Pancreas (tissue), 10 donors: Measurements from ENCODE around the gene VSNL1. TPM values are rescaled to one million over a fixed set of nuclear protein-coding genes. Genes with fewer than 3 reads are reported as not detected.

Source experiments
- ATAC-seq, 4 donors: fragments of 200-7000 bp; cut with Tn5 transposase; one replicate each; pipeline versions ENCODE4 v1.8.0 to v1.9.1; 2020; ENCODE audit warnings: mild to moderate bottlenecking in 4 of 4, moderate library complexity in 4 of 4
- DNase-seq, 6 donors: peaks; one replicate each; pipeline ENCODE4 v3.0.0-alpha.2; 2020
- FAIRE-seq: peaks from 2 replicates; lab custom pipeline; 2012; peaks lifted over from hg19 to GRCh38; lab: Jason Lieb, UNC
- H3K27ac ChIP-seq, 4 donors: fragments of 200-600 bp; sonication (generic); 1 replicate in 3 of 4; 2 replicates in 1 of 4; pipeline versions ENCODE4 v1.5.0 to v1.8.0; 2020
- H3K27me3 ChIP-seq, 4 donors: fragments of 200-600 bp; one replicate each; pipeline ENCODE4 v1.8.0; 2021
- H3K36me3 ChIP-seq, 3 donors: fragments of 200-600 bp; sonication (generic) in 1 of 3; one replicate each; pipeline versions ENCODE4 v1.5.0 to v1.8.0; 2020 to 2021
- H3K4me1 ChIP-seq, 3 donors: fragments of 200-600 bp; one replicate each; pipeline ENCODE4 v1.8.0; 2021
- H3K4me3 ChIP-seq, 4 donors: fragments of 200-600 bp; sonication (generic) in 2 of 4; one replicate each; pipeline versions ENCODE4 v1.5.0 to v1.8.0; 2020 to 2021
- H3K9me3 ChIP-seq, 4 donors: fragments of 200-600 bp; one replicate each; pipeline ENCODE4 v1.8.0; 2021
- WGBS, 2 donors: extraction: QIAGEN DNeasy Blood & Tissue Kit; methylation state at CpG; one replicate each; pipeline ENCODE4 v1.1.7; 2013; 5-methylcytosine and 5-hydroxymethylcytosine counted together
- intact Hi-C, 3 donors: fragments of 100-400 bp; cut with DNase I; formaldehyde crosslinking; loops; one replicate each; pipeline versions ENCODE4 v1.11.1 to v1.14.2; 2022
- polyA plus RNA-seq, 2 donors: library from polyadenylated mRNA; stranded (reverse); fragments of 200-250 nt; gene quantifications; one replicate each; pipeline ENCODE4 v1.2.3, GENCODE V29; 2013
- total RNA-seq, 6 donors: library from RNA; stranded (reverse); fragmentation: NEBNext Ultra II Directional in 4 of 6; extraction: Animal tissue kit (Norgen Biotek cat#: 25700) in 4 of 6; gene quantifications; one replicate each; pipeline versions ENCODE4 v1.2.1 to v1.2.4, GENCODE V29; 2021 to 2023
- TF ChIP-seq, protein P1 (sequence below), 4 donors: fragments of 200-600 bp; sonication (generic) in 3 of 4; IDR thresholded peaks; one replicate each; pipeline versions ENCODE4 v1.5.0 to v1.8.0; 2021; ENCODE audit warnings: antibody characterized with exemption in 4 of 4
- donor health status: healthy with polysubstance abuse.
- donor health status: DM: no; HTN: no; CAD: no; lungs with moderate emphysema.
- donor health status: DM: no; HTN: no; CAD: no.
- donor health status: control.
- donor health status: control.
- donor health status: Bipolar disorder and iron deficiency.
- donor health status: DM: yes; HTN: yes; CAD: no.
- donor health status: DM: no; HTN: no; CAD: no.
- donor health status: DM: no; HTN: no; CAD: no.
- donor health status: DM: yes; HTN: yes; CAD: no.

The VSNL1 gene
- total and polyA plus RNA-seq, 8 donors, result 0.09 to 2.6 (median 0.56) TPM

GRCh38 chr2:17576802-17577201, 36.3 kb downstream of the VSNL1 start:
- ATAC-seq (no peak), FAIRE-seq (no peak), DNase-seq (no peak)
- no peaks in the 10 kb centered on the region for H3K36me3 ChIP-seq
- TF ChIP-seq, protein P1, sequence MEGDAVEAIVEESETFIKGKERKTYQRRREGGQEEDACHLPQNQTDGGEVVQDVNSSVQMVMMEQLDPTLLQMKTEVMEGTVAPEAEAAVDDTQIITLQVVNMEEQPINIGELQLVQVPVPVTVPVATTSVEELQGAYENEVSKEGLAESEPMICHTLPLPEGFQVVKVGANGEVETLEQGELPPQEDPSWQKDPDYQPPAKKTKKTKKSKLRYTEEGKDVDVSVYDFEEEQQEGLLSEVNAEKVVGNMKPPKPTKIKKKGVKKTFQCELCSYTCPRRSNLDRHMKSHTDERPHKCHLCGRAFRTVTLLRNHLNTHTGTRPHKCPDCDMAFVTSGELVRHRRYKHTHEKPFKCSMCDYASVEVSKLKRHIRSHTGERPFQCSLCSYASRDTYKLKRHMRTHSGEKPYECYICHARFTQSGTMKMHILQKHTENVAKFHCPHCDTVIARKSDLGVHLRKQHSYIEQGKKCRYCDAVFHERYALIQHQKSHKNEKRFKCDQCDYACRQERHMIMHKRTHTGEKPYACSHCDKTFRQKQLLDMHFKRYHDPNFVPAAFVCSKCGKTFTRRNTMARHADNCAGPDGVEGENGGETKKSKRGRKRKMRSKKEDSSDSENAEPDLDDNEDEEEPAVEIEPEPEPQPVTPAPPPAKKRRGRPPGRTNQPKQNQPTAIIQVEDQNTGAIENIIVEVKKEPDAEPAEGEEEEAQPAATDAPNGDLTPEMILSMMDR (IDR thresholded peaks at IDR 0.05), result no peak
- 31 to 38% methylated on average over 1 of the region's 1 CpG for WGBS, 2 donors
- H3K4me3 ChIP-seq, result no peak overlapping the region
- intact Hi-C loops, result no loop called here
- no peak overlapping the region for H3K27ac ChIP-seq
- H3K9me3 ChIP-seq, result no peaks in the 10 kb centered on the region
- no peaks in the 10 kb centered on the region for H3K4me1 ChIP-seq
- no peaks in the 10 kb centered on the region for H3K27me3 ChIP-seq

DNA sequence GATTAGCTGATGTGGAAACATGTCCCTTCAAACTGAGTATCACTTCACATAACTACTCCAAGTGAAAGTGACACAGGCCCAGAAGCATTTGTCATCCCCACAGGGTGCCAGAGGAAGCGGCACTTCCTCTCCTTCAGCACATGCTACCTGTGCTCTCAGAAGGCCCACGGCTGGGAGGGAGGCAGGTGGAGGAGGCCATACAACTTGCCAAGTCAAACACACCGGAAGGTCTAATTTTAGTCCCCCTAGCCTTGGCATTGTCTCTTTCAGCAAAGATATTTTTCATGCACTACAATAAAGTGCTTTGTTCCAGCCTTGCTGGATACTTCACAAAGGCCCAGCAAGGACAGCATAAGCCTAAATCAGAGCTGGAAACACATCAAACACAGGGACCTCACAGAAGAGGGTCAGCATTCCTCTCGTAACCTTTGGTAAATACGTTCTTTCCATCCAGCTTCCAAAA, 38.0 kb downstream of the VSNL1 start:
- Histone ChIP-seq H3K9me3 (no peaks in the 10 kb centered on the region), H3K4me3 (no peak overlapping the region), H3K4me1 (no peaks in the 10 kb centered on the region), H3K27ac (no peak overlapping the region), H3K36me3 (no peaks in the 10 kb centered on the region), H3K27me3 (no peaks in the 10 kb centered on the region)
- peak in 3 of 4 donors; percentile 60 to 85 (median 78) for ATAC-seq
- DNase-seq, result peak in 2 of 6 donors; percentile 13 to 21
- 26 to 27% methylated on average over 5 of the region's 5 CpGs for WGBS, 2 donors
- no peak for FAIRE-seq
- TF ChIP-seq, protein P1 (IDR thresholded peaks at IDR 0.05), result no peak
- intact Hi-C loops, result no loop called here

GRCh38 chr2:17579605-17580318, 39.3 kb downstream of the VSNL1 start:
- H3K4me1 ChIP-seq, result no peaks in the 10 kb centered on the region
- ATAC-seq, result peak in 1 of 4 donors; percentile 39
- intact Hi-C loops, result no loop called here
- no peak for DNase-seq
- H3K4me3 ChIP-seq, result no peak overlapping the region
- no peak overlapping the region for H3K27ac ChIP-seq
- 77 to 88% methylated on average over 3 of the region's 3 CpGs for WGBS, 2 donors
- TF ChIP-seq, protein P1 (IDR thresholded peaks at IDR 0.05), result no peak
- no peaks in the 10 kb centered on the region for H3K36me3 ChIP-seq
- FAIRE-seq, result no peak
- H3K27me3 ChIP-seq, result no peaks in the 10 kb centered on the region
- H3K9me3 ChIP-seq, result no peaks in the 10 kb centered on the region

DNA sequence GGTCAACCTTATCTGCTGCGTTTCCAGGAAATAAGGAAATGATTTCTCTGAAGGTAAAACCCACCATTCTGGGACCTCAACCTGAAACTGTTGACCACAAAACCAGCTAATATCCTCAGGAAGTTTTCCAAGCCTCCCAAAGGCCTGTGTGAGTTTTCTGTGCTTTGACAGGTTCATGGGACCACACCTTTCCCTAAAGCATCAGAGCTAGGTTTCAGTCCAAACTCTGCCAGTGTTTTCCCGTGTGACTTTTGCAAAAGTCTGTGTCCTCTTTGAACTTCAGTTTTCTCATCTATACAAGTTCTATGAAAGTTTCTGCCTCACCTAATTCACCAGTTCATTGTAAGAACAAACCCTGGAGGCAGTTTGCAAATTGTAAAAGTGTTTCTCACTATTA, 39.8 kb downstream of the VSNL1 start:
- no peaks in the 10 kb centered on the region for H3K27me3 ChIP-seq
- intact Hi-C loops, result no loop called here
- 75 to 82% methylated on average over 2 of the region's 2 CpGs for WGBS, 2 donors
- DNase-seq, result no peak
- no peaks in the 10 kb centered on the region for H3K36me3 ChIP-seq
- no peaks in the 10 kb centered on the region for H3K9me3 ChIP-seq
- H3K4me1 ChIP-seq, result no peaks in the 10 kb centered on the region
- H3K4me3 ChIP-seq, result no peak overlapping the region
- no peak overlapping the region for H3K27ac ChIP-seq
- no peak for ATAC-seq
- TF ChIP-seq, protein P1 (IDR thresholded peaks at IDR 0.05), result no peak
- no peak for FAIRE-seq

DNA sequence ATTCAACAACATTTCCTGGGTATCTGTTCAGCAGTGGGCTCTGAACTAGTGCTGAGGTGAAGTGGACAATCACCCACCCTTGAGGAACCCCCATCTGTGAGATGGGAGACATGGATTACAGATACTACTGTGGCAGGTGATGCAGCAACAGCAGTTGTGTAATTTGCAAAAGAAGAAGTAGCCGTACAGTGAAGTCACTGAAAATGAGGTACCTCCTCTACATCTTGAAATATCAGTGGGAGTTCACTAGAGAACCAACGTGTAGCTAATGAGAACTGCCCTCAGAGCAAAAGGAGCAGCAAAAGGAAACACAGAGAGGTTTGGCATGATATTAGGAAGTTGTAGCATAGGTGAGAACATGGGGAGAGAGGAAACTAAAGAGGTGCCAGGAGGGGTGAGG, 41.3 kb downstream of the VSNL1 start:
- Histone ChIP-seq H3K9me3 (no peaks in the 10 kb centered on the region), H3K27ac (no peak overlapping the region), H3K36me3 (no peaks in the 10 kb centered on the region), H3K4me3 (no peak overlapping the region), H3K4me1 (no peaks in the 10 kb centered on the region), H3K27me3 (no peaks in the 10 kb centered on the region)
- TF ChIP-seq, protein P1 (IDR thresholded peaks at IDR 0.05), result no peak
- no peak for ATAC-seq
- no peak for DNase-seq
- 73 to 88% methylated on average over 2 of the region's 2 CpGs for WGBS, 2 donors
- no peak for FAIRE-seq
- intact Hi-C loops, result no loop called here
